Ascending aorta (tissue), 2 donors: ENCODE measurements around the gene CLASRP. TPM values are rescaled to one million over a fixed set of nuclear protein-coding genes. Genes with fewer than 3 reads are reported as not detected.

Experiments used
- DNase-seq, 2 donors: peaks; one replicate each; pipeline ENCODE4 v3.0.0-alpha.2; 2019; ENCODE audit warnings: low spot score in 2 of 2
- H3K27ac ChIP-seq, 2 donors: fragments of 200-600 bp; sonication (generic); one replicate each; pipeline ENCODE4 v1.5.1; 2016 to 2017; ENCODE audit warnings: mild to moderate bottlenecking in 1 of 2
- H3K27me3 ChIP-seq: fragments of 200-600 bp; sonication (generic); one replicate; pipeline ENCODE4 v1.5.1; 2017
- H3K36me3 ChIP-seq, 2 donors: fragments of 200-600 bp; sonication (generic); one replicate each; pipeline ENCODE4 v1.5.1; 2016
- H3K4me1 ChIP-seq, 2 donors: fragments of 200-600 bp; sonication (generic); one replicate each; pipeline ENCODE4 v1.5.1; 2016 to 2017; ENCODE audit warnings: mild to moderate bottlenecking in 1 of 2
- H3K4me3 ChIP-seq, 2 donors: fragments of 200-600 bp; sonication (generic); one replicate each; pipeline ENCODE4 v1.5.1; 2016 to 2017; ENCODE audit warnings: mild to moderate bottlenecking in 1 of 2
- H3K9me3 ChIP-seq, 2 donors: fragments of 200-600 bp; sonication (generic); one replicate each; pipeline ENCODE4 v1.5.1; 2016
- intact Hi-C: fragments of 100-400 bp; cut with DNase I; formaldehyde crosslinking; loops from one replicate; pipeline ENCODE4 v1.15.1; 2023
- total RNA-seq: library from RNA; depleted of rRNA; stranded (reverse); fragments of >200 nt; gene quantifications from one replicate; pipeline ENCODE4 v1.1.0, GENCODE V29; 2016
- TF ChIP-seq, protein P1 (sequence below), 3 experiments: fragments of 200-600 bp in 2 of 3; fragments of 450-650 bp in 1 of 3; sonication (generic) in 2 of 3; IDR thresholded peaks; one replicate each; pipeline ENCODE4 v1.5.1; 2016 to 2019; ENCODE audit warnings: antibody characterized with exemption in 3 of 3, mild to moderate bottlenecking in 1 of 3, moderate library complexity in 1 of 3

CLASRP gene
- total RNA-seq, 1 donor from 2014 or later = 103 TPM

DNA sequence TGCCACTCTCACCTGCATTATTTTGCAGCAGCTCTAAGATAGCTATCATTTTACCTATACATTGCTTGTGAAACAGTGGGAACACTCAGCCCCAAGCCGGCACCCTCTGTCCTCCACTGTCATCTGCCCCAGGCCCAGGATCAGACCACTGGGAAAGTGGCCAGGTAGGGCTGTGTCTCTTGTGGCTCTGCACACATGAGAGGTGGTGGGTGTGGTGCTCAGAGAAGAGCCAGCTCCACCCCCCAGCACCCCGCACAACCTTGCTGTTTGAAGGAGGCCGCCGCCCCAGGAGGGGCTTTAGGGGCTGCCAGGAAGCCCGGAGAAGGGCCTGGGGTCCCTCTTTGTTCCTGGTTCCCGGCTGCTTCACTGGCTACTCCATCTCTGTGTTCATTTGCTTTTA, 80.7 kb downstream of the CLASRP start:
- intact Hi-C loops = no loop called here
- no peaks in the 10 kb centered on the region for H3K4me1 ChIP-seq
- no peaks in the 10 kb centered on the region for H3K9me3 ChIP-seq
- H3K4me3 ChIP-seq = no peak overlapping the region
- DNase-seq = no peak
- TF ChIP-seq, protein P1, sequence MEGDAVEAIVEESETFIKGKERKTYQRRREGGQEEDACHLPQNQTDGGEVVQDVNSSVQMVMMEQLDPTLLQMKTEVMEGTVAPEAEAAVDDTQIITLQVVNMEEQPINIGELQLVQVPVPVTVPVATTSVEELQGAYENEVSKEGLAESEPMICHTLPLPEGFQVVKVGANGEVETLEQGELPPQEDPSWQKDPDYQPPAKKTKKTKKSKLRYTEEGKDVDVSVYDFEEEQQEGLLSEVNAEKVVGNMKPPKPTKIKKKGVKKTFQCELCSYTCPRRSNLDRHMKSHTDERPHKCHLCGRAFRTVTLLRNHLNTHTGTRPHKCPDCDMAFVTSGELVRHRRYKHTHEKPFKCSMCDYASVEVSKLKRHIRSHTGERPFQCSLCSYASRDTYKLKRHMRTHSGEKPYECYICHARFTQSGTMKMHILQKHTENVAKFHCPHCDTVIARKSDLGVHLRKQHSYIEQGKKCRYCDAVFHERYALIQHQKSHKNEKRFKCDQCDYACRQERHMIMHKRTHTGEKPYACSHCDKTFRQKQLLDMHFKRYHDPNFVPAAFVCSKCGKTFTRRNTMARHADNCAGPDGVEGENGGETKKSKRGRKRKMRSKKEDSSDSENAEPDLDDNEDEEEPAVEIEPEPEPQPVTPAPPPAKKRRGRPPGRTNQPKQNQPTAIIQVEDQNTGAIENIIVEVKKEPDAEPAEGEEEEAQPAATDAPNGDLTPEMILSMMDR (IDR thresholded peaks at IDR 0.05) = no peak
- no peak overlapping the region for H3K27ac ChIP-seq
- no peaks in the 10 kb centered on the region for H3K27me3 ChIP-seq
- no peaks in the 10 kb centered on the region for H3K36me3 ChIP-seq

Other genes with a start within 250 kb of the CLASRP start
- gene BCAM, start 229.9 kb upstream of the CLASRP start, total RNA-seq = 832 TPM
- 125 TPM for gene NECTIN2, start 192.7 kb upstream of the CLASRP start, total RNA-seq
- 25.5 TPM for gene TOMM40, start 147.8 kb upstream of the CLASRP start, total RNA-seq
- 436 TPM for gene APOE, start 133.2 kb upstream of the CLASRP start, total RNA-seq
- 17.0 TPM for gene APOC1, start 124.4 kb upstream of the CLASRP start, total RNA-seq
- not detected for gene APOC4, start 96.8 kb upstream of the CLASRP start, total RNA-seq
- gene APOC2, start 93.0 kb upstream of the CLASRP start, total RNA-seq = not detected
- 65.2 TPM for gene CLPTM1, start 83.7 kb upstream of the CLASRP start, total RNA-seq
- gene RELB, start 37.6 kb upstream of the CLASRP start, total RNA-seq = 8.7 TPM
- gene ZNF296, start 37.4 kb downstream of the CLASRP start, total RNA-seq = not detected
- gene GEMIN7, start 40.2 kb downstream of the CLASRP start, total RNA-seq = 48.2 TPM
- gene PPP1R37, start 54.1 kb downstream of the CLASRP start, total RNA-seq = 17.6 TPM
- not detected for gene NKPD1, start 121.9 kb downstream of the CLASRP start, total RNA-seq
- gene TRAPPC6A, start 139.2 kb downstream of the CLASRP start, total RNA-seq = 18.3 TPM
- 0.32 TPM for gene BLOC1S3, start 139.7 kb downstream of the CLASRP start, total RNA-seq
- gene EXOC3L2, start 206.4 kb downstream of the CLASRP start, total RNA-seq = 33.5 TPM
- gene MARK4, start 212.2 kb downstream of the CLASRP start, total RNA-seq = 22.8 TPM